Measurements from ENCODE around the gene CHRNB1. TPM values are rescaled to one million over a fixed set of nuclear protein-coding genes. Genes with fewer than 3 reads are reported as not detected.

Gene CHRNB1
- polyA plus RNA-seq, 10 donors: 51.8 to 85.8 (median 71.8) TPM

Other genes starting within 250 kb of the CHRNB1 start
- gene DLG4, start 225.2 kb upstream of the CHRNB1 start, polyA plus RNA-seq (ENCODE audit: insufficient read length in 10 of 10): 10 to 100 TPM; 15.3 to 31.0 (median 21.1) TPM
- 100 to 1,000 TPM; 178 to 376 (median 256) TPM for gene ACADVL, start 225.1 kb upstream of the CHRNB1 start, polyA plus RNA-seq (ENCODE audit: insufficient read length in 10 of 10)
- 10 to 100 TPM; 24.5 to 40.5 (median 34.9) TPM for gene DVL2, start 210.5 kb upstream of the CHRNB1 start, polyA plus RNA-seq (ENCODE audit: insufficient read length in 10 of 10)
- 10 to 100 TPM; 28.1 to 46.1 (median 34.4) TPM for gene PHF23, start 205.6 kb upstream of the CHRNB1 start, polyA plus RNA-seq (ENCODE audit: insufficient read length in 10 of 10)
- gene GABARAP, start 202.6 kb upstream of the CHRNB1 start, polyA plus RNA-seq (ENCODE audit: insufficient read length in 10 of 10): 100 to 1,000 TPM; 271 to 406 (median 306) TPM
- gene CTDNEP1, start 193.3 kb upstream of the CHRNB1 start, polyA plus RNA-seq (ENCODE audit: insufficient read length in 10 of 10): 100 to 1,000 TPM; 153 to 190 (median 180) TPM
- 10 to 100 TPM; 31.9 to 64.8 (median 35.7) TPM for gene ELP5, start 192.8 kb upstream of the CHRNB1 start, polyA plus RNA-seq (ENCODE audit: insufficient read length in 10 of 10)
- 1 to 10 TPM in 5 of 10 donors, under 1 TPM in 5; 0.47 to 3.0 (median 1.1) TPM for gene CLDN7, start 182.6 kb upstream of the CHRNB1 start, polyA plus RNA-seq (ENCODE audit: insufficient read length in 10 of 10)
- 10 to 100 TPM in 9 of 10 donors, 1 to 10 TPM in 1; 7.7 to 32.4 (median 26.1) TPM for gene SLC2A4, start 163.3 kb upstream of the CHRNB1 start, polyA plus RNA-seq (ENCODE audit: insufficient read length in 10 of 10)
- 1 to 10 TPM; 1.2 to 4.2 (median 1.9) TPM for gene YBX2, start 150.4 kb upstream of the CHRNB1 start, polyA plus RNA-seq (ENCODE audit: insufficient read length in 10 of 10)
- 100 to 1,000 TPM; 225 to 344 (median 294) TPM for gene EIF5A, start 137.4 kb upstream of the CHRNB1 start, polyA plus RNA-seq (ENCODE audit: insufficient read length in 10 of 10)
- 10 to 100 TPM; 49.3 to 70.2 (median 58.7) TPM for gene GPS2, start 129.7 kb upstream of the CHRNB1 start, polyA plus RNA-seq (ENCODE audit: insufficient read length in 10 of 10)
- gene NEURL4, start 115.7 kb upstream of the CHRNB1 start, polyA plus RNA-seq (ENCODE audit: insufficient read length in 10 of 10): 10 to 100 TPM; 13.6 to 20.6 (median 18.6) TPM
- 10 to 100 TPM in 2 of 10 donors, 1 to 10 TPM in 8; 5.3 to 19.6 (median 8.5) TPM for gene ACAP1, start 108.5 kb upstream of the CHRNB1 start, polyA plus RNA-seq (ENCODE audit: insufficient read length in 10 of 10)
- gene KCTD11, start 92.9 kb upstream of the CHRNB1 start, polyA plus RNA-seq (ENCODE audit: insufficient read length in 10 of 10): 10 to 100 TPM in 1 of 10 donors, 1 to 10 TPM in 9; 5.8 to 10.3 (median 7.5) TPM
- not detected for gene TMEM95, start 89.9 kb upstream of the CHRNB1 start, polyA plus RNA-seq (ENCODE audit: insufficient read length in 10 of 10)
- 1 to 10 TPM in 2 of 10 donors, under 1 TPM in 7, not detected in 1; 0.22 to 1.4 (median 0.69) TPM for gene TNK1, start 64.0 kb upstream of the CHRNB1 start, polyA plus RNA-seq (ENCODE audit: insufficient read length in 10 of 10)
- gene PLSCR3, start 50.5 kb upstream of the CHRNB1 start, polyA plus RNA-seq (ENCODE audit: insufficient read length in 10 of 10): 10 to 100 TPM; 20.4 to 35.0 (median 27.2) TPM
- 10 to 100 TPM; 49.0 to 60.9 (median 54.0) TPM for gene TMEM256, start 41.0 kb upstream of the CHRNB1 start, polyA plus RNA-seq (ENCODE audit: insufficient read length in 10 of 10)
- gene NLGN2, start 37.2 kb upstream of the CHRNB1 start, polyA plus RNA-seq (ENCODE audit: insufficient read length in 10 of 10): 10 to 100 TPM; 19.9 to 33.1 (median 25.5) TPM
- gene SPEM1, start 24.7 kb upstream of the CHRNB1 start, polyA plus RNA-seq (ENCODE audit: insufficient read length in 10 of 10): not detected
- gene SPEM2, start 19.4 kb upstream of the CHRNB1 start, polyA plus RNA-seq (ENCODE audit: insufficient read length in 10 of 10): not detected
- under 1 TPM in 1 of 10 donors, not detected in 9; 0.04 TPM for gene SPEM3, start 16.2 kb upstream of the CHRNB1 start, polyA plus RNA-seq (ENCODE audit: insufficient read length in 10 of 10)
- 1 to 10 TPM in 4 of 10 donors, under 1 TPM in 6; 0.52 to 1.4 (median 0.92) TPM for gene TMEM102, start 9.6 kb upstream of the CHRNB1 start, polyA plus RNA-seq (ENCODE audit: insufficient read length in 10 of 10)
- 1 to 10 TPM; 1.3 to 5.1 (median 3.1) TPM for gene FGF11, start 5.5 kb upstream of the CHRNB1 start, polyA plus RNA-seq (ENCODE audit: insufficient read length in 10 of 10)
- gene ZBTB4, start 34.6 kb downstream of the CHRNB1 start, polyA plus RNA-seq (ENCODE audit: insufficient read length in 10 of 10): 10 to 100 TPM; 22.1 to 27.1 (median 24.9) TPM
- gene SLC35G6, start 36.4 kb downstream of the CHRNB1 start, polyA plus RNA-seq (ENCODE audit: insufficient read length in 10 of 10): under 1 TPM in 8 of 10 donors, not detected in 2; 0.16 to 0.59 (median 0.20) TPM
- 10 to 100 TPM; 50.2 to 72.7 (median 58.4) TPM for gene POLR2A, start 39.3 kb downstream of the CHRNB1 start, polyA plus RNA-seq (ENCODE audit: insufficient read length in 10 of 10)
- gene TNFSF12, start 104.0 kb downstream of the CHRNB1 start, polyA plus RNA-seq (ENCODE audit: insufficient read length in 10 of 10): 10 to 100 TPM; 22.2 to 38.2 (median 29.8) TPM
- 1 to 10 TPM; 2.4 to 6.3 (median 4.0) TPM for gene TNFSF13, start 113.7 kb downstream of the CHRNB1 start, polyA plus RNA-seq (ENCODE audit: insufficient read length in 10 of 10)
- 10 to 100 TPM; 34.8 to 44.0 (median 39.9) TPM for gene SENP3, start 116.9 kb downstream of the CHRNB1 start, polyA plus RNA-seq (ENCODE audit: insufficient read length in 10 of 10)
- gene CD68, start 134.6 kb downstream of the CHRNB1 start, polyA plus RNA-seq (ENCODE audit: insufficient read length in 10 of 10): 10 to 100 TPM; 23.6 to 41.0 (median 27.5) TPM
- gene MPDU1, start 138.8 kb downstream of the CHRNB1 start, polyA plus RNA-seq (ENCODE audit: insufficient read length in 10 of 10): 10 to 100 TPM; 41.0 to 62.0 (median 48.0) TPM
- gene SOX15, start 145.0 kb downstream of the CHRNB1 start, polyA plus RNA-seq (ENCODE audit: insufficient read length in 10 of 10): 1 to 10 TPM; 1.1 to 4.3 (median 2.0) TPM
- gene FXR2, start 169.8 kb downstream of the CHRNB1 start, polyA plus RNA-seq (ENCODE audit: insufficient read length in 10 of 10): 10 to 100 TPM; 32.0 to 41.2 (median 39.2) TPM
- gene SAT2, start 182.8 kb downstream of the CHRNB1 start, polyA plus RNA-seq (ENCODE audit: insufficient read length in 10 of 10): 10 to 100 TPM; 62.1 to 80.1 (median 77.9) TPM
- gene SHBG, start 185.1 kb downstream of the CHRNB1 start, polyA plus RNA-seq (ENCODE audit: insufficient read length in 10 of 10): 1 to 10 TPM in 4 of 10 donors, under 1 TPM in 6; 0.21 to 1.5 (median 0.91) TPM
- gene ATP1B2, start 205.9 kb downstream of the CHRNB1 start, polyA plus RNA-seq (ENCODE audit: insufficient read length in 10 of 10): 10 to 100 TPM; 12.9 to 38.1 (median 27.0) TPM
- 10 to 100 TPM; 32.7 to 50.7 (median 37.4) TPM for gene TP53, start 242.4 kb downstream of the CHRNB1 start, polyA plus RNA-seq (ENCODE audit: insufficient read length in 10 of 10)
- gene WRAP53, start 243.4 kb downstream of the CHRNB1 start, polyA plus RNA-seq (ENCODE audit: insufficient read length in 10 of 10): 1 to 10 TPM; 6.2 to 9.5 (median 7.6) TPM